ENCODE measurements around the gene SRD5A1.

DNA sequence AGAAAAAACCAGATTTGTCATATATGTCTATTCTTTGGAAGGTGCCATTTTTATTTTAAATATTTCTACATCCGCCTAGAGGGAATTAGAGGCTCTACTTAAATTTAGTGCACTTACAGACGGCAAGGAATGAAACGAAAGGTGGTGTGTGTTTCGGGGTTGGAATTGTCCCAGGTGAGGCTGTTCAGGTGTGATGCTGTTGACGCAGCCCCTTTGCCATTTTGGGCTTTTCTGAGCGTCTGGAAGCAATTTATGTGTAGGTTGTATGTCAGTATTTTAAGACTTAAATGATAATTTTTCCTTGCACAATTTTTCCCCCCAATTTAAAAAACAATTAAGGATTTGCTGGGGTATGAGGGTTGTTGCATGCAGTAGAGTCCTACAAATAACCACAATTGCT lies 82.0 kb downstream of the SRD5A1 start:
- TF ChIP-seq YY1 (IDR thresholded peaks at IDR 0.05; ENCODE audit: insufficient read depth, insufficient read length), result no peak
- TF ChIP-seq ZNF274 (IDR thresholded peaks at IDR 0.05; ENCODE audit: low read depth, low read length), result no peak
